NCI-H345 (cell line): Measurements from ENCODE around the gene ZSCAN4.

Experiments used
- DNase-seq: peaks from one replicate; lab custom pipeline; 2025; lab: John Stamatoyannopoulos, UW

The ZSCAN4 gene

GRCh38 chr19:57682226-57682766 lies 13.6 kb downstream of the ZSCAN4 start:
- DNase-seq = no peak

- DNase-seq = no peak
These were observed 18.0 kb downstream of the ZSCAN4 start for GRCh38 chr19:57686727-57687126.

DNA sequence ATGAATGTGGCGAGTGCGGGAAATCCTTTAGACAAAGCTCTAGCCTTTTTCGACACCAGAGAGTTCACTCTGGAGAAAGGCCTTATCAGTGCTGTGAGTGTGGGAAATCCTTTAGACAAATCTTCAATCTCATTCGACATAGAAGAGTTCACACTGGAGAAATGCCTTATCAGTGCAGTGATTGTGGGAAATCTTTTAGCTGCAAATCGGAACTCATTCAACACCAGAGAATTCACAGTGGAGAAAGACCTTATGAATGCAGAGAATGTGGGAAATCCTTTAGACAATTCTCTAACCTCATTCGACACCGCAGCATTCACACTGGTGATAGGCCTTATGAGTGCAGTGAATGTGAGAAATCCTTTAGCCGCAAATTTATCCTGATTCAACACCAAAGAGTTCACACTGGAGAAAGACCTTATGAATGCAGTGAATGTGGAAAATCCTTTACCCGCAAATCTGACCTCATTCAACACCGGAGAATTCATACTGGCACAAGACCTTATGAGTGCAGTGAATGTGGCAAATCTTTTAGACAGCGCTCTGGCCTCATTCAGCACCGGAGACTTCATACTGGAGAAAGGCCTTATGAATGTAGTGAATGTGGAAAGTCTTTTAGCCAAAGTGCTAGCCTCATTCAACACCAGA lies 18.8 kb downstream of the ZSCAN4 start:
- no peak for DNase-seq

- no peak for DNase-seq
These were observed 19.5 kb downstream of the ZSCAN4 start for GRCh38 chr19:57688011-57688763.

GRCh38 chr19:57689750-57690149 lies 21.0 kb downstream of the ZSCAN4 start:
- no peak for DNase-seq

DNA sequence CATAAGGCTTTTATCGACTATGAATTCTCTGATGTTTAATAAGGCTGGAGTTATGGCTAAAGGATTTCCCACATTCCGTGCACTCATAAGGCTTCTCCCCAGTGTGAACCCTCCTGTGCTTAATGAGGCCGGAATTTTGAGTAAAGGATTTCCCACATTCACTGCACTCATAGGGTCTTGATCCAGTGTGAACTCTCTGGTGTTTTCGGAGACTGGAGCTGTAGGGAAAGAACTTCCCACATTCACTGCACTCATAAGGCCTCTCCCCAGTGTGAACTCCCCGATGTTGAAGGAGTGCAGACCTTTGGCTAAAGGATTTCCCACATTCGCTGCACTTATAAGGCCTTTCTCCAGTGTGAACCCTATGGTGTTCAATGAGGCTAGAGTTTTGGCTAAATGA lies 32.9 kb downstream of the ZSCAN4 start:
- no peak for DNase-seq

DNA sequence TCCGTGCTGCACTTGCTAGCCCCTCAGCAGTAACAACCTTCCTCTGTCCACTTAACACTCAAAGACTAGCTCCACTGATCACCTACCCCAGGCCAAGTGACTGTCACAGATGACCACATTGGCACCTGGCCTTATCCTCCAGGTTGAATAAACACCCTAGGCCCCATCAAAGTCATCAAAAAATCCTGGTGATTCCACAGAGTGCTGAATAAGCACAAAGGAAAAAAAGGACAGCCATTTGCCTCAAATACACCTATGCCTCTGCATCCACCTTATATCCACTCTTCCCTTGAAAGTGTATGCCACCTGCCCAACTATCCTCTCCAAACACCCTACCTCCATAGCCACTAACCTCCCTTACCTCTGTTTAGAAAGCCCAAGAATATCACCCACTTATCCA lies 37.6 kb downstream of the ZSCAN4 start:
- no peak for DNase-seq

DNA sequence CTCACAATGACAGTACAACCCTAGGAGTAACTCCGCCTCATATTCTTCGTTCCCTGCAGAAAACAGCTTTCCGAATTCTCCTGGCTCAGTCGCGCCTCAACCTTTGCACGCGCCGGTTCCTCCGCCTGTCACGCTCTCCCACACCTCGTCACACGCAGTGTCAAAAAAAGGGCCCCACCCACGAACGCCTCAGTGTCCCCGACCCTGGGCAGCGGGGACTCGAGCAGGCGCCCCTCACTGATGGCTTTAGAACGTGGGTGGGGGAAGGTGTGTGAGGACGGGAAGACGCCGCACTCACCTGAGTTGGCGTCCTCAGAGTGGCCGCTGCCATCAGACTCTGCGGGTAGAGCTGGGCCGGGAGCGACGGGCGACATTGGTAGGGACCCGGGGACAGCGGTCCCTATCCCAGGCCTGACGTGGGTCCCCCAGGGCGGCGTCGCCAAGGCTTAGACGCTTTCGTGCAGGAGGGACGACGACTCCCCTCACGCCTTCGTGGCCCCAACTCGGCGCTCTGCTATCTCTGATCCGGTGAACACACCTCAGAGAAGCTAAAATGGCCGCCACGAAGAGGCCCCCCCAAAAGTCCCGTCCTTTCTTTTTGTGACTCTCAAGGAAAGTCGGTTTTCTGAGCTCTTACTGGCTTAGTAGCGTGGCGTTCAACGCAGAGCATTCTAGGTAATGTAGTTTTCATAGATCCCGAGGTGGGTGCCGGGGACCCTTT lies 40.1 kb downstream of the ZSCAN4 start, which contains the start of gene ZNF154:
ZNF154 (minus strand) TSS at position 564 of the 721 bp plus-strand sequence; CDS start at position 331, 233 bp downstream.
- no peak for DNase-seq

DNA sequence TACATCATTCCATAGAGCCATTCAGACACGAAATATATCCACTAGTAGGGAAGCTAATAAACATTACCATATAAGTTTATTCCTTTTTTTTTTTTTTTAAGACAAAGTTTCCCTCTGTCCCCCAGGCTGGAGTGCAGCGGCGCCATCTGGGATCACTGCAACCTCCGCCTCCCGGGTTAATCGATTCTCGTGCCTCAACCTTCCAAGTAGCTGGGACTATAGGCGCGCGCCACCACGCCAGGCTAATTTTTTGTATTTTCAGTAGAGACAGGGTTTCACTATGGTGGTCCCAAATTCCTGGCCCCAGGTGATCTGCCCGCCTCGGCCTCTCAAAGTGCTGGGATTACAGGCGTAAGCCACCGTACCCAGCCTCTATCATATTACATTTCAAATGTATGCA lies 40.9 kb downstream of the ZSCAN4 start:
- DNase-seq = no peak

DNA sequence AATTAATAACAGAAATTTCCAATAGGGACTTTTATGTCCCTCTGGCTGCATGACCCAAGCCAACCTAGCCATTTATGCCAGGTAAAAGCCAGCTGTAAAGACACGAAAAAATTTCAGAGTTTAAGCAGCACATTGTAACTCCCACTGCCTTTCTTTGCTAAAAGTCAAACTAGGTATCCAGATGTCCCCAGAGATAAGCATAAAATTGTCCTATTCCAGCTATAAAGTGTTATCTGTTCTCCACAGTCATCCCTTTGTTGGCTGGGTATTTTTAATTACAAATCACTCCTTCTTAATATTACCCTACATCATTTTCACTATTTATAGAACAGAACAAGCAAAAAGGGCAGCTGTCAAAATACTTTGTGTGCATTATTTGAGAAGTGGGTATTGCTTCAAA lies 43.5 kb downstream of the ZSCAN4 start:
- no peak for DNase-seq

GRCh38 chr19:57719424-57719823 lies 50.7 kb downstream of the ZSCAN4 start:
- DNase-seq = no peak

GRCh38 chr19:57719901-57720519 lies 51.3 kb downstream of the ZSCAN4 start:
- no peak for DNase-seq

DNA sequence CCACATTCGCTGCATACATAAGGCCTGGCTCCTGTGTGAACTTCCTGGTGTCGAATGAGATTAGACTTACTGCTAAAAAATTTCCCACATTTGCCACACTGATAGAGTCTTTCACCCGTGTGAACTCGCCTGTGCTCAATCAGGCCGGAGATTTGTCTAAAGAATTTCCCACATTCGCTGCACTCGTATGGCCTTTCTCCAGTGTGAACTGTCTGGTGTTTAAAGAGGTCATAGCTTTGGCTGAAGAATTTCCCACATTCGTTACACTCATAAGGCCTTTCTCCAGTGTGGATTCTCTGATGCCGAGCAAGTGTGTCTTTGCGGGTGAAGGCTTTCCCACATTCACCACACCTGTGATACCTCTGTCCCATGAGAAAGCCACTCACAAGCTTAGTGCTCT lies 52.1 kb downstream of the ZSCAN4 start:
- DNase-seq = no peak
